ENCODE results near the gene FOXS1. TPM values are rescaled to one million over a fixed set of nuclear protein-coding genes. Genes with fewer than 3 reads are reported as not detected.

Gene FOXS1
- total RNA-seq, 1 donor from 2014 or later = not detected

- peaks cover 35% of the 10 kb centered on the region for H3K4me1 Mint-ChIP-seq
- no peaks in the 10 kb centered on the region for H3K36me3 Mint-ChIP-seq (ENCODE audit: low read depth)
- TF ChIP-seq, protein P1, sequence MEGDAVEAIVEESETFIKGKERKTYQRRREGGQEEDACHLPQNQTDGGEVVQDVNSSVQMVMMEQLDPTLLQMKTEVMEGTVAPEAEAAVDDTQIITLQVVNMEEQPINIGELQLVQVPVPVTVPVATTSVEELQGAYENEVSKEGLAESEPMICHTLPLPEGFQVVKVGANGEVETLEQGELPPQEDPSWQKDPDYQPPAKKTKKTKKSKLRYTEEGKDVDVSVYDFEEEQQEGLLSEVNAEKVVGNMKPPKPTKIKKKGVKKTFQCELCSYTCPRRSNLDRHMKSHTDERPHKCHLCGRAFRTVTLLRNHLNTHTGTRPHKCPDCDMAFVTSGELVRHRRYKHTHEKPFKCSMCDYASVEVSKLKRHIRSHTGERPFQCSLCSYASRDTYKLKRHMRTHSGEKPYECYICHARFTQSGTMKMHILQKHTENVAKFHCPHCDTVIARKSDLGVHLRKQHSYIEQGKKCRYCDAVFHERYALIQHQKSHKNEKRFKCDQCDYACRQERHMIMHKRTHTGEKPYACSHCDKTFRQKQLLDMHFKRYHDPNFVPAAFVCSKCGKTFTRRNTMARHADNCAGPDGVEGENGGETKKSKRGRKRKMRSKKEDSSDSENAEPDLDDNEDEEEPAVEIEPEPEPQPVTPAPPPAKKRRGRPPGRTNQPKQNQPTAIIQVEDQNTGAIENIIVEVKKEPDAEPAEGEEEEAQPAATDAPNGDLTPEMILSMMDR (conservative IDR thresholded peaks at IDR 0.05) = no peak
- no peaks in the 10 kb centered on the region for H3K27me3 Mint-ChIP-seq (ENCODE audit: low read depth)
- no peaks in the 10 kb centered on the region for H3K9me3 Mint-ChIP-seq
- no peak for DNase-seq (ENCODE audit: low read depth, low spot score)
- H3K4me3 Mint-ChIP-seq = no peak overlapping the region
- no peak overlapping the region for H3K27ac Mint-ChIP-seq (ENCODE audit: unreplicated experiment)
Measured at GRCh38 chr20:31836853-31837608, 8.4 kb downstream of the FOXS1 start.

DNA sequence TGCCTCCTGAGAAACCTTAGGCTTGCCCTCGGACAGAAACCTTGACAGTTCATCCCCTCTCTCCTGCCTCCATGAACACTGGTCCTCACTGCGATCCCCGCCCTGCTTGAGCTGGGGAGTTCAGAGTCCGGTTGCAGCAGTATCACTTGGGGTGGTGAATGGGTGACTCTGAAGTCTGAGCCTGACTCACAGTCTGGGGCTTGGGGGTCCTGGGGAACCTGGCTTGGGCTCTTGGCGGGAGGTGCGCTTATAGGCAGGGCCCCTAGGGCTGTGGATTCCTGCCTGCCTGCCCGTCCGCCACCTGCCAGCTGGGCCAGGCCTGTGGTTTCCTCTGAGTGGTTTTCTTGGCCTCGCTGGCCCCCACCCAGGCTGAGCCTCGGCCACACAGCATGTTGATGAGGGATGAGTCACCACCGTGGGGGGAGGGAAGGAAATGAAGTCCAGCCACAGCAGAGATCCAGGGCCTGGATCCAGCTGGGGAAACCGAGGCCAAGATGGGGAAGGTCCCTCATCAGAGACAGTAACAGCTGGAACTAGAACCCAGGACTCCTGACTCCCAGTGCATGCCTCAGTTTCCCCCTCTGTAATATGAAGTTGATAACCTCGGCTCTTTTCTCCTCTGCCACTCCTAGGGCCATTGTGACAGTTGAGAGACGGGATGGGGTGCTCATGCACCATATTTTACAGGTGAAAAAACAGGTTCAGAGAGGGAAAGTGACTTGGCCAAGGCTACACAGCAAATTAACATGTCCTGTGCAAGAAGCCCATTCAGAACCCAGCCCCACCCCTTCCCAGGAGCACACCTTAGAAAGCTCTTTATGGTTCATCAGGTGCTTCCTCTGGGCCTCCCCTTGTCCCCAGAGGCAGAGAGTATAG lies 9.2 kb downstream of the FOXS1 start:
- no peak for DNase-seq (ENCODE audit: low read depth, low spot score)
- no peaks in the 10 kb centered on the region for H3K9me3 Mint-ChIP-seq
- H3K27me3 Mint-ChIP-seq (ENCODE audit: low read depth) = no peaks in the 10 kb centered on the region
- H3K27ac Mint-ChIP-seq (ENCODE audit: unreplicated experiment) = peak overlapping the region; percentile 9
- TF ChIP-seq, protein P1 (conservative IDR thresholded peaks at IDR 0.05) = no peak
- H3K4me1 Mint-ChIP-seq = peaks cover 33% of the 10 kb centered on the region
- no peaks in the 10 kb centered on the region for H3K36me3 Mint-ChIP-seq (ENCODE audit: low read depth)
- H3K4me3 Mint-ChIP-seq = no peak overlapping the region

- no peak overlapping the region for H3K4me3 Mint-ChIP-seq
- peaks cover 33% of the 10 kb centered on the region for H3K4me1 Mint-ChIP-seq
- no peak overlapping the region for H3K27ac Mint-ChIP-seq (ENCODE audit: unreplicated experiment)
- TF ChIP-seq, protein P1 (conservative IDR thresholded peaks at IDR 0.05) = no peak
- H3K36me3 Mint-ChIP-seq (ENCODE audit: low read depth) = no peaks in the 10 kb centered on the region
- DNase-seq (ENCODE audit: low read depth, low spot score) = no peak
- H3K27me3 Mint-ChIP-seq (ENCODE audit: low read depth) = no peaks in the 10 kb centered on the region
- H3K9me3 Mint-ChIP-seq = no peaks in the 10 kb centered on the region
Measured at GRCh38 chr20:31835554-31835953, 9.8 kb downstream of the FOXS1 start.

DNA sequence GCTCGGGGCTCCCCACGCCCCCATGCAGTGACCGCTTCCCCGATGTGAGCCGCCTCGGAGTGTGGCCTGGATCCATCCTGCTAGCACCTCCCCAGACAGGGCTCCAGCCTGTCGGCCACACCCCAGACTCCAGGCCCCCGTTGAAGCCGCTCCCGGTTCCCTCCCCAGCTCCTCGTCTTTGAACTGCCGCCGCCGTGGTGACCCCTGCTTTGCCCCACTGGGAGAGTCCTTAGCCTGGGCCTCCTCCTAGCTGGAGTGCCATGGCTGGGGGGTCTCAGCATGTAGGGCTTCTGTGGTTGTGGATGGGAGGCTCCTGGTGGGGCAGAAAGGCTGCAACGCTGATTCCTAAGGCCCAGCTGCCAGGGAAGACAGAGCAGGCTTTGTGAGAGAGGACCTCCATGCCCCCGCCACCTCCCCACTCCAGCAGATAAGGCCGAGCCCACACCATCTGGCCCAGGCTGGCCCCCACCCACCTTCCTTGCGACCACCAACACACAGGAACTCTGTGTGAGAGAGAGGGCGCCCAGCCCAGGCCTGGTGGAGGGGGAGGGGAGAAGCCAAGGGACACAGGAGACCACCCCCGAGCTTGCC lies 11.4 kb downstream of the FOXS1 start:
- no peaks in the 10 kb centered on the region for H3K27me3 Mint-ChIP-seq (ENCODE audit: low read depth)
- H3K4me1 Mint-ChIP-seq = peaks cover 37% of the 10 kb centered on the region
- H3K4me3 Mint-ChIP-seq = peak overlapping the region; percentile 50
- no peaks in the 10 kb centered on the region for H3K9me3 Mint-ChIP-seq
- H3K27ac Mint-ChIP-seq (ENCODE audit: unreplicated experiment) = peak overlapping the region; percentile 93
- no peaks in the 10 kb centered on the region for H3K36me3 Mint-ChIP-seq (ENCODE audit: low read depth)
- TF ChIP-seq, protein P1 (conservative IDR thresholded peaks at IDR 0.05) = no peak
- DNase-seq (ENCODE audit: low read depth, low spot score) = peak; percentile 53

GRCh38 chr20:31833130-31833930 lies 12.1 kb downstream of the FOXS1 start:
- Mint-ChIP-seq H3K27ac (ENCODE audit: unreplicated experiment) (peak overlapping the region; percentile 93), H3K4me3 (peak overlapping the region; percentile 33), H3K4me1 (peaks cover 37% of the 10 kb centered on the region), H3K27me3 (ENCODE audit: low read depth) (no peaks in the 10 kb centered on the region), H3K9me3 (no peaks in the 10 kb centered on the region), H3K36me3 (ENCODE audit: low read depth) (no peaks in the 10 kb centered on the region)
- DNase-seq (ENCODE audit: low read depth, low spot score) = peak; percentile 100
- TF ChIP-seq, protein P1 (conservative IDR thresholded peaks at IDR 0.05) = peak; percentile 90
